Measurements from ENCODE around the gene NMB. TPM values are rescaled to one million over a fixed set of nuclear protein-coding genes. Genes with fewer than 3 reads are reported as not detected.

The NMB gene
- total RNA-seq, 1 experiment from 2014 or later: 10.9 TPM

DNA sequence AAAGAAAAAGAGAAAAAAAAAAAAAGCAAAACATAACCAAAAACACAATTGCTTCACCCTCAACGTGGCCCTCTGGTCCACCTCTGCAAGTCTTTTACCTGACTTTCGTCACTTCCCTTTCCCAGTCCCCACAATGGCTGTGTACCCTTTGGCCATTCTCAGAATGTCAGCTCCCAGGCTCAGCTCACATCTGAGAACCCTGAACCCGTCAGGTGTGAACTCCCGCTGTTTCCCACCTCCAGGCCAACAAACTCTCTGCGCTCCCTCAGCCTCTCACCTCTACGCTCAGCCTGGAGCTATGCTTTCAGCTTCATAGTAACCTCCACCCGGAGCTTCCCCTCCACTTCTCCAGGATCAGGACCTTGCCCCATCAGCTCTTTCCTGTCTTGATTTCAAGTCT is 33.6 kb downstream of the NMB start:
- TF ChIP-seq, protein P1, sequence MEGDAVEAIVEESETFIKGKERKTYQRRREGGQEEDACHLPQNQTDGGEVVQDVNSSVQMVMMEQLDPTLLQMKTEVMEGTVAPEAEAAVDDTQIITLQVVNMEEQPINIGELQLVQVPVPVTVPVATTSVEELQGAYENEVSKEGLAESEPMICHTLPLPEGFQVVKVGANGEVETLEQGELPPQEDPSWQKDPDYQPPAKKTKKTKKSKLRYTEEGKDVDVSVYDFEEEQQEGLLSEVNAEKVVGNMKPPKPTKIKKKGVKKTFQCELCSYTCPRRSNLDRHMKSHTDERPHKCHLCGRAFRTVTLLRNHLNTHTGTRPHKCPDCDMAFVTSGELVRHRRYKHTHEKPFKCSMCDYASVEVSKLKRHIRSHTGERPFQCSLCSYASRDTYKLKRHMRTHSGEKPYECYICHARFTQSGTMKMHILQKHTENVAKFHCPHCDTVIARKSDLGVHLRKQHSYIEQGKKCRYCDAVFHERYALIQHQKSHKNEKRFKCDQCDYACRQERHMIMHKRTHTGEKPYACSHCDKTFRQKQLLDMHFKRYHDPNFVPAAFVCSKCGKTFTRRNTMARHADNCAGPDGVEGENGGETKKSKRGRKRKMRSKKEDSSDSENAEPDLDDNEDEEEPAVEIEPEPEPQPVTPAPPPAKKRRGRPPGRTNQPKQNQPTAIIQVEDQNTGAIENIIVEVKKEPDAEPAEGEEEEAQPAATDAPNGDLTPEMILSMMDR (IDR thresholded peaks at IDR 0.05; ENCODE audit: unreplicated experiment): no peak
- CTCF ChIA-PET: interaction anchor here (0.8 to 1.1 kb wide), 2 partner anchors 10 to 15 kb away, joined by 3 read pairs; no protein-coding TSS in a partner anchor
- Mint-ChIP-seq H3K36me3 (ENCODE audit: insufficient read depth, unreplicated experiment) (peaks cover 30% of the 10 kb centered on the region), H3K4me3 (ENCODE audit: low read depth, unreplicated experiment) (no peak overlapping the region), H3K27me3 (ENCODE audit: unreplicated experiment) (no peaks in the 10 kb centered on the region), H3K4me1 (ENCODE audit: low read depth, unreplicated experiment) (no peaks in the 10 kb centered on the region), H3K9me3 (ENCODE audit: low read depth, unreplicated experiment) (peaks cover 7% of the 10 kb centered on the region), H3K27ac (ENCODE audit: unreplicated experiment) (peak overlapping the region; percentile 24)
- intact Hi-C loops (cut with micrococcal nuclease; ENCODE audit: unreplicated experiment): no loop called here
- no TSS peak for BruUV-seq (replicated peaks)
- no peak for DNase-seq

DNA sequence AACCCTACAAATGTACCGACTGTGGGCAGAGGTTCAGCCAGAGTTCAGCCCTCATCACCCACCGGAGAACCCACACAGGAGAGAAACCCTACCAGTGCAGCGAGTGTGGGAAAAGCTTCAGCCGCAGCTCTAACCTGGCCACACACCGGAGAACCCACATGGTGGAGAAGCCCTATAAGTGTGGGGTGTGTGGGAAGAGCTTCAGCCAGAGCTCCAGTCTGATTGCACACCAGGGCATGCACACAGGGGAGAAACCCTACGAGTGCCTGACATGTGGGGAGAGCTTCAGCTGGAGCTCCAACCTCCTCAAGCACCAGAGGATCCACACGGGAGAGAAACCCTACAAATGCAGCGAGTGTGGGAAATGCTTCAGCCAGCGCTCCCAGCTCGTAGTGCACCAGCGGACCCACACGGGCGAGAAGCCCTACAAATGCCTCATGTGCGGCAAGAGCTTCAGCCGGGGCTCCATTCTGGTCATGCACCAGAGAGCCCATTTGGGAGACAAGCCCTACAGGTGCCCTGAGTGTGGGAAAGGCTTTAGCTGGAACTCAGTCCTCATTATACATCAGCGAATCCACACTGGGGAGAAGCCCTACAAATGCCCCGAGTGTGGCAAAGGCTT is 36.5 kb downstream of the NMB start:
- CTCF ChIA-PET: no interaction called here
- Mint-ChIP-seq H3K9me3 (ENCODE audit: low read depth, unreplicated experiment) (peaks cover 7% of the 10 kb centered on the region), H3K4me3 (ENCODE audit: low read depth, unreplicated experiment) (no peak overlapping the region), H3K4me1 (ENCODE audit: low read depth, unreplicated experiment) (no peaks in the 10 kb centered on the region), H3K27me3 (ENCODE audit: unreplicated experiment) (no peaks in the 10 kb centered on the region), H3K27ac (ENCODE audit: unreplicated experiment) (no peak overlapping the region), H3K36me3 (ENCODE audit: insufficient read depth, unreplicated experiment) (peaks cover 30% of the 10 kb centered on the region)
- no peak for DNase-seq
- TF ChIP-seq, protein P1 (IDR thresholded peaks at IDR 0.05; ENCODE audit: unreplicated experiment): no peak
- intact Hi-C loops (cut with micrococcal nuclease; ENCODE audit: unreplicated experiment): no loop called here
- no TSS peak for BruUV-seq (replicated peaks)

GRCh38 chr15:84620626-84621025 is 37.4 kb downstream of the NMB start:
- no peak overlapping the region for H3K4me3 Mint-ChIP-seq (ENCODE audit: low read depth, unreplicated experiment)
- H3K27me3 Mint-ChIP-seq (ENCODE audit: unreplicated experiment): no peaks in the 10 kb centered on the region
- BruUV-seq (replicated peaks): no TSS peak
- H3K27ac Mint-ChIP-seq (ENCODE audit: unreplicated experiment): no peak overlapping the region
- TF ChIP-seq, protein P1 (IDR thresholded peaks at IDR 0.05; ENCODE audit: unreplicated experiment): no peak
- CTCF ChIA-PET: no interaction called here
- H3K36me3 Mint-ChIP-seq (ENCODE audit: insufficient read depth, unreplicated experiment): peaks cover 30% of the 10 kb centered on the region
- DNase-seq: no peak
- no peaks in the 10 kb centered on the region for H3K4me1 Mint-ChIP-seq (ENCODE audit: low read depth, unreplicated experiment)
- H3K9me3 Mint-ChIP-seq (ENCODE audit: low read depth, unreplicated experiment): peaks cover 7% of the 10 kb centered on the region
- intact Hi-C loops (cut with micrococcal nuclease; ENCODE audit: unreplicated experiment): no loop called here

DNA sequence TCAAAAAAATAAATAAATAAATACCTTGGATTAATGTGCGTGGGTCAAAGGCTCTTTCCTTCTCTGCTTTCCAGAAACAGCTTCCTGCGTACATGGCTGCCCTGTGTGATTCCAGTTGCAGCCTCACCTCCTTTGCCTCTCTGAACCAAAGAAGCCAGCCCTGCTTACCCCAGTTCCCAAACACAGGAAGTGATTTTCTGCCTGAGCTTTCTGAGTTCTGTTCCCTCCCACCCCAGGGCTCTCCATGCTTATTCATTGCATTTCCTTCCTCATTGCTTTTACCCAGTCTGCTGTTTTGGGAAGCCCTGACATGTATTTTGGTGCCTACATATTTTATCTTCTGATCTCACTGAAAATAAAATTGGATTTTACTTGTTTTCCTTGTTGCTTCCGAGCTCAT is 41.8 kb downstream of the NMB start:
- intact Hi-C loops (cut with micrococcal nuclease; ENCODE audit: unreplicated experiment): no loop called here
- CTCF ChIA-PET: interaction anchor here (1.1 kb wide), 1 partner anchor 16 kb away, joined by 3 read pairs; no protein-coding TSS in a partner anchor
- BruUV-seq (replicated peaks): no TSS peak
- peaks cover 7% of the 10 kb centered on the region for H3K9me3 Mint-ChIP-seq (ENCODE audit: low read depth, unreplicated experiment)
- no peak overlapping the region for H3K4me3 Mint-ChIP-seq (ENCODE audit: low read depth, unreplicated experiment)
- DNase-seq: no peak
- TF ChIP-seq, protein P1 (IDR thresholded peaks at IDR 0.05; ENCODE audit: unreplicated experiment): no peak
- no peaks in the 10 kb centered on the region for H3K27me3 Mint-ChIP-seq (ENCODE audit: unreplicated experiment)
- no peaks in the 10 kb centered on the region for H3K4me1 Mint-ChIP-seq (ENCODE audit: low read depth, unreplicated experiment)
- H3K36me3 Mint-ChIP-seq (ENCODE audit: insufficient read depth, unreplicated experiment): peaks cover 8% of the 10 kb centered on the region
- H3K27ac Mint-ChIP-seq (ENCODE audit: unreplicated experiment): no peak overlapping the region

Measured in Calu3 (cell line).